Measurements from ENCODE around the gene TMEM221.

Gene TMEM221

DNA sequence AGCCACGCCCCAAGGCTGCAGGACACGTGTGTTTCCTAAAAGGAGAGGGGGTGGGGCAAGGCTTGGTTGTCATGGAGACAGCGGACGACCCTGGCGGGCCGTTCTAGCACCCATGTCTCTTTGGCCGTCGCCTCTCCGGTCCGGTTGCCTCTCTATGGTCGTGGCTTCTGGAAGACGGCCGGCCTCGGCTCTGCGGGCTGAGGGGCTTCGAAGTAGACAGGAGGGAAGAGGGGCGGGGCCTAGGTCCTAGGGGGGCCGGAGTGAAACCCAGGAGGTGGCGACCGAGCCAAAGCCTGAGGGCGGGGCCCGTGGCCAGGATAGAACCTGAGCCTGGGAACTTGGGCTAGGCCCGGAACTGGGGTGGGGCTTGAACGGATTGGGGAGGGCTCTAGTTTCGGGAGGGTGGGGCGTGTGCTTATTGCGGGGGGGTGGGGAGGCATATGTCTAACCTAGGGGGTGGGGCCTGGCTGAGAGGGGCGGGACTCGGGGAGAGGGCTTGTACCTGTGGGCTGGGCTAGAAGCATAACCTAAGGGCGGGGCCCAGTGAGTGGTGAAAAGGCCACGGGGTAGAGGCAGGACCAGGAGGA lies 21.1 kb upstream of the TMEM221 start:
- H3K27me3 ChIP-seq = no peaks in the 10 kb centered on the region
- peaks cover 0 to 9% (median 0%) of the 10 kb centered on the region in 11 experiments; a peak in 5 of 22 replicates for H4K20me1 ChIP-seq
- peak overlapping the region; percentile 75 to 89 (median 86) for H3K9ac ChIP-seq
- peak overlapping the region; percentile 74 to 86 (median 79); a peak in 21 of 22 replicates for H3K27ac ChIP-seq
- peaks cover 54 to 80% (median 71%) of the 10 kb centered on the region in 10 experiments for H3K4me1 ChIP-seq
- no peaks in the 10 kb centered on the region for H3K9me3 ChIP-seq (replicated peaks in 1 of 11)
- TF ChIP-seq Cebpa-rat (IDR thresholded peaks at IDR 0.05) = no peak
- no peaks in the 10 kb centered on the region; a peak in 1 of 22 replicates for H3K36me3 ChIP-seq
- H3K4me2 ChIP-seq = peak overlapping the region; percentile 75 to 98 (median 92)
- H3K4me3 ChIP-seq = peak overlapping the region; percentile 66 to 92 (median 78)

DNA sequence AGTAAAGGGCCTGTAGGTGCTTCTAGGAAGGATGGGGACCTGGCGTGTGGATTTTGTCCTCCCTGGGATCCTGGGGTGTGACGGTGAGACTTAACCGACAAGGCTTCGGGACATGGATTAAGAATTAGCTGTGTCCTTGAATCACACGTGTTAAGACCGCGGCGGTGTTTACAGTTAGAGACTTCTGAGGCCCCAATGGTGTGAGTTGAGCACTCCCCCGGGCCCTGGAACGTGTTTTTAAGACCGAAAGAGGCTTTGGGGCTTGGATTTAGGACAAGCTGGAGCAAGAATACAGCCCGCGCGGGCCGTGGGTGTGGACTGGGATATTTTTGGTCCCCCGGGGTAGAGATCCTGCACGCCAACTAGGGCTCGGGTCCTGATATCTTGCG lies 20.6 kb upstream of the TMEM221 start:
- Histone ChIP-seq H3K27ac (peak overlapping the region; percentile 53 to 86 (median 78); a peak in 21 of 22 replicates), H3K9ac (peak overlapping the region; percentile 66 to 88 (median 83)), H3K4me3 (peak overlapping the region; percentile 66 to 92 (median 78)), H3K36me3 (no peaks in the 10 kb centered on the region; a peak in 1 of 22 replicates), H3K4me1 (peaks cover 49 to 75% (median 67%) of the 10 kb centered on the region in 10 experiments), H3K4me2 (peak overlapping the region; percentile 75 to 98 (median 92)), H3K9me3 (replicated peaks in 1 of 11) (no peaks in the 10 kb centered on the region), H3K27me3 (no peaks in the 10 kb centered on the region), H4K20me1 (peaks cover 0 to 9% (median 0%) of the 10 kb centered on the region in 11 experiments; a peak in 5 of 22 replicates)
- TF ChIP-seq Cebpa-rat (IDR thresholded peaks at IDR 0.05) = no peak

DNA sequence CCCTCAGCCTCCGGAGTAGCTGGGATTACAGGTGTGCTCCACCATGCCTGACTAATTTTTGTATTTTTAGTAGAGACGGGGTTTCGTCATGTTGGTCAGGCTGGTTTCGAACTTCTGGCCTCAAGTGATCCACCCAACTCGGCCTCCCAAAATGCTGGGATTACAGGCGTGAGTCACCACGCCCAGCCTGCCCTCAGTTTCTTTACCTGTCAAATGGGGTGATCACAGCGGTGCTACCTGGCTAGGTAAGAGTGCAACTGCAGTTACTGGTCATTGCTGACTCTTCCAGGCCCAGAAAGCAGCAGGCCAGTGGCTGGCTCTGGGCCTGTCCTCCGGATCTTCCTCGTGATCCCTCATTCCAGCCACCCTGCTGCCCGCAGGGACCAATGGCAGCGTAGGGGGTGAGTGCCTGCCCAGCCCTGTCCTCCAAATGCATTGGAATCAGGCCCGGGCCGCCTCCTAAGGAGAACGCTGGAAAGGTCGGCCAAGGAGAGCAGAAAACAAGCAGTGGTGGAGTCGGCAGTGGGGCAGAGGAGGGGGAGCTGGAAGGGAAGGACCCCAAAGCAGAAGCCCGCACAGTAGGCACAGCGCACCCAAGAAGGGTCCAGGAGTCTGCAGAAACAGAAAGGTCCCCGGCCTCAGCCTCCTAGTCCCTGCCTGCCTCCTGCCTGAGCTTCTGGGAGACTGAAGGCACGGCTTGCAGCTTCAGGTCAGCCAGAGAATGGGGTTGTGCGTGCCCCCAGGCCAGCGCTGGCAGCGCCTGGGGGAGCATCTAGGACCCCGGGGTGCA lies 20.0 kb upstream of the TMEM221 start:
- TF ChIP-seq Cebpa-rat (IDR thresholded peaks at IDR 0.05) = no peak

DNA sequence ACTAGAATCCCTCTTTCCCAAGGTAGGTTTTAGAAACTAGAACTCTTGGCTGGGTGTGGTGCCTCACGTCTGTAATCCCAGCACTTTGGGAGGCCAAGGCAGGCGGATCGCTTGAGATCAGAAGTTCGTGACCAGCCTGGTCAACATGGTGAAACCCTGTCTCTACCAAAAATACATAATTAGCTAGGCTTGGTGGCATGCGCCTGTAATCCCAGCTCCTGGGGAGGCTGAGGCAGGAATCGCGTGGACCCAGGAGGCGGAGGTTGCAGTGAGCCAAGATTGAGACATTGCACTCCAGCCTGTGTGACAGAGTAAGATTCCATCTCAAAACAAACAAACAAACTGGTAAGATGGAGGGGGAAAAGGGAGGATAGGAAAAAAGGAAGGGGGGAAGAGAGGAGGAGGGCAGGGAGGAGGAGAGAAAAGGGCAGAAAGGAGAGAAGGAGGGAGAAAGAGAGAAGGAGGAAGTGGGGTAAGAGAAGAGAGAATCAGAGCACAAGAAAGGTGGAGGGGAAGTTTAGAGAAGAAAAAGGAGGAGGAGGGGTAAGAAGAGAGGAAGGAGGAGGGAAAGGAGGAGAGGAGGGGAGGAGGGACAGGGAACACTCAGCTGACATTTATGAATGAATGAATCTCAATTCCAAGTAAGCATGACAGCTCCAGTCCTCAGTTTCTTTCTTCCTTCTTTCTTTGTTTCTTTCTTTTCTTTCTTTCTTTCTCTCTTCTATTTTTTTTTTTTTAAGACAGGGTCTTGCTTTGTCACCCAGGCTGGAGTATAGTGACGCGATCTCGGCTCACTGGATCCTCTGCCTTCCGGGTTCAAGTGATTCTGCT lies 19.2 kb upstream of the TMEM221 start:
- no peak for TF ChIP-seq Cebpa-rat (IDR thresholded peaks at IDR 0.05)
- Histone ChIP-seq H3K27ac (peak overlapping the region in 9 of 11 experiments; percentile 10 to 84 (median 73); a peak in 15 of 22 replicates), H3K9ac (peak overlapping the region in 10 of 11 experiments; percentile 15 to 87 (median 78); a peak in 13 of 22 replicates), H3K4me1 (peaks cover 35 to 61% (median 55%) of the 10 kb centered on the region in 10 experiments), H3K4me3 (no peak overlapping the region), H3K4me2 (peak overlapping the region; percentile 75 to 98 (median 92)), H3K27me3 (no peaks in the 10 kb centered on the region), H3K36me3 (no peaks in the 10 kb centered on the region), H3K9me3 (replicated peaks in 1 of 11) (no peaks in the 10 kb centered on the region), H4K20me1 (peaks cover 0 to 9% (median 0%) of the 10 kb centered on the region in 11 experiments; a peak in 5 of 22 replicates)

More for the DNA sequence above, 20.0 kb upstream of the TMEM221 start:
- Histone ChIP-seq H3K4me2 (peak overlapping the region; percentile 75 to 98 (median 92)), H3K27ac (peak overlapping the region in 10 of 11 experiments; percentile 10 to 86 (median 78); a peak in 18 of 22 replicates), H3K4me1 (peaks cover 44 to 69% (median 63%) of the 10 kb centered on the region in 10 experiments), H3K9me3 (replicated peaks in 1 of 11) (no peaks in the 10 kb centered on the region), H3K36me3 (no peaks in the 10 kb centered on the region), H3K27me3 (no peaks in the 10 kb centered on the region), H4K20me1 (peaks cover 0 to 9% (median 0%) of the 10 kb centered on the region in 11 experiments; a peak in 5 of 22 replicates), H3K4me3 (peak overlapping the region in 9 of 10 experiments; percentile 66 to 92 (median 78); a peak in 18 of 20 replicates), H3K9ac (peak overlapping the region; percentile 66 to 88 (median 83); a peak in 20 of 22 replicates)

DNA sequence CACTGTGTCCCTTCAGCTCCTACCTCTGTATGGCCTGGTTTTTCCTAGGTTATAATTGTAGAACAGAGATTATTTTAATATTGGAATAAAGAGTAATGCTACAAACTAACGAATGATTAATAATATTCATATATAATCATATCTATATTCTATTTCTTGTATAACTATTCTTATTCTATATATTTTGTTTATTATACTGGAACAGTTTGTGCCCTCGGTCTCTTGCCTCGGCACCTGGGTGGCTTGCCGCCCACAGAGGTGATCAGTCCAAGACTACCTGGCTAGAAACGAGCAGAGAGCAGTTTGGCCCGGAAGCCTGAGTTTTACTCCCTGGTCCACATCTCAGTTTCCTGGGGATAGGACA lies 18.0 kb upstream of the TMEM221 start:
- H3K27me3 ChIP-seq = no peaks in the 10 kb centered on the region
- H3K4me1 ChIP-seq = peaks cover 23 to 54% (median 44%) of the 10 kb centered on the region in 10 experiments
- peaks cover 0 to 6% (median 0%) of the 10 kb centered on the region in 11 experiments; a peak in 5 of 22 replicates for H4K20me1 ChIP-seq
- no peaks in the 10 kb centered on the region for H3K9me3 ChIP-seq (replicated peaks in 1 of 11)
- H3K36me3 ChIP-seq = no peaks in the 10 kb centered on the region
- peak overlapping the region in 4 of 11 experiments; percentile 0 to 53 (median 18); a peak in 3 of 22 replicates for H3K4me2 ChIP-seq
- no peak overlapping the region for H3K4me3 ChIP-seq
- H3K9ac ChIP-seq = peak overlapping the region in 3 of 11 experiments; percentile 15 to 87 (median 17); a peak in 2 of 22 replicates
- no peak for TF ChIP-seq Cebpa-rat (IDR thresholded peaks at IDR 0.05)
- peak overlapping the region in 3 of 11 experiments; percentile 46 to 78 (median 78); a peak in 3 of 22 replicates for H3K27ac ChIP-seq

DNA sequence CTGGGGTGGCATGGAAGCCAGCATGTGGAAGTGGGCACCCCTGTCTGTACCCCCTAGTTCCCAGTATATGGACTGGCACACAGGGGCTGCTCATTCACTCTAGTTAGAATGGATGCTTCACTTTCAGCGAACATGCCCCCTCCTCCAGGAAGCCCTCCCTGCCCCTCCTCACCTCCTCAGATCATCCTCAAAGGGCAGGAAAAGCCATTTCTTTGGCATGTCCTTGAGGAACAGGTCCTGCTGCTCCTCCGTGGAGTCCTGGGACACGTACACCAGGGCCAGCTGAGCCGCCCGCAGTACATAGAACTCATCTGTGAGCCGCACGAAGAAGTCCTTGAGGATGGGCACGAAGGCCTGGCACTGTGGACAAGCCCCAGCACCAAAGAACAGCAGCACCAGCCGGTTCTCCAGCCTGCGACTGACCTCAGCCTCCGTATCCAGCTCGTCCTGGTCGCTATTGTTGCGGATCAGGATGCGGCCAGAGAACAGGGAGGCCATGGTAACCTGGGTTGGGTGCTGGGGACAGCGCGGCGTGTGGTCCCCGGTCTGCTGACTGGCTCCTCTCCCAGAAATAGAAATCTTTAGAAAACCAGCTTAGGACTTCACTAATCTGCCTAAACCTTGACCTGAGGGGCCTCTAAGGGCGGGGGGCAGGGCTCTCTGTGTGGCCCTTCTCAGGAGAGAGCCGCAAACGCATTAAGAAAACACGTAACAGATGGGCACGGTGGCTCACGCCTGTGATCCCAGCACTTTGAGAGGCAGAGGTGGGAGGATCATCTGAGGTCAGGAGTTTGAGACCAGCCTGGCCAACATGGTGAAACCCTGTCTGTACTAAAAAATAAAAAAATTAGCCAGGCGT lies 12.1 kb upstream of the TMEM221 start, which contains the start of gene NXNL1:
NXNL1 (minus strand) TSS at position 555 of the 859 bp plus-strand sequence; CDS start at position 498, 57 bp downstream.
- no peaks in the 10 kb centered on the region for H4K20me1 ChIP-seq
- H3K36me3 ChIP-seq = no peaks in the 10 kb centered on the region
- peaks cover 0 to 20% (median 8%) of the 10 kb centered on the region in 10 experiments; a peak in 9 of 20 replicates for H3K4me1 ChIP-seq
- H3K9me3 ChIP-seq (replicated peaks in 1 of 11) = no peaks in the 10 kb centered on the region
- H3K27ac ChIP-seq = no peak within 1 kb of the TSS
- no peak for TF ChIP-seq Cebpa-rat (IDR thresholded peaks at IDR 0.05)
- no peak within 1 kb of the TSS; a peak in 1 of 22 replicates for H3K9ac ChIP-seq
- no peak within 1 kb of the TSS for H3K4me3 ChIP-seq
- no peak within 1 kb of the TSS for H3K4me2 ChIP-seq
- H3K27me3 ChIP-seq = peaks cover 11 to 24% (median 20%) of the 10 kb centered on the region in 11 experiments

DNA sequence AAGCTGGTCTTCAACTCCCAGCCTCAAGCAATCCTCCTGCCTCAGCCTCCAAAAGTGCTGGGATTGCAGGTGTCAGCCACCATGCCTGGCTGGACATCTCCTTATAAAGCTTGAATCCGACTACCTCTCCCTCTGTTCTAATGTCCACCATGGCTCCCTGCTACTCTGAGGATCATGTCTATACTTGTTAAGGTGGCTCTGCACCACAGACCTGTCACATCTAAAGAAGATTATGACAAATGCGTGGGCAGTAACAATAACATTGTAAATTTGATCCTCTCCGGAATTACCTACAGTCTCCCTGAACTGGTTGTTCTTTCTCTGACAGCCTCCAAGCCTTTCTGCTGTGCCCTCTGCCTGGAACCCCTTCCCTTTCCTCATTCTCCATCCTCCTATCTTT lies 10.5 kb upstream of the TMEM221 start:
- no peak overlapping the region for H3K9ac ChIP-seq
- H3K4me1 ChIP-seq = peaks cover 0 to 20% (median 8%) of the 10 kb centered on the region in 10 experiments; a peak in 7 of 20 replicates
- H3K27ac ChIP-seq = no peak overlapping the region
- no peaks in the 10 kb centered on the region for H4K20me1 ChIP-seq
- no peak for TF ChIP-seq Cebpa-rat (IDR thresholded peaks at IDR 0.05)
- H3K9me3 ChIP-seq (replicated peaks in 1 of 11) = no peaks in the 10 kb centered on the region
- no peak overlapping the region for H3K4me2 ChIP-seq
- peaks cover 24 to 38% (median 34%) of the 10 kb centered on the region in 11 experiments for H3K27me3 ChIP-seq
- H3K4me3 ChIP-seq = no peak overlapping the region
- no peaks in the 10 kb centered on the region for H3K36me3 ChIP-seq
